GM21529 (cell line): Measurements from ENCODE around the gene FIBP.

Experiments used
- ATAC-seq: cut with Tn5 transposase; IDR thresholded peaks from one replicate; pipeline ENCODE4 v1.9.1; 2021; ENCODE audit not compliant: unreplicated experiment

The FIBP gene

DNA sequence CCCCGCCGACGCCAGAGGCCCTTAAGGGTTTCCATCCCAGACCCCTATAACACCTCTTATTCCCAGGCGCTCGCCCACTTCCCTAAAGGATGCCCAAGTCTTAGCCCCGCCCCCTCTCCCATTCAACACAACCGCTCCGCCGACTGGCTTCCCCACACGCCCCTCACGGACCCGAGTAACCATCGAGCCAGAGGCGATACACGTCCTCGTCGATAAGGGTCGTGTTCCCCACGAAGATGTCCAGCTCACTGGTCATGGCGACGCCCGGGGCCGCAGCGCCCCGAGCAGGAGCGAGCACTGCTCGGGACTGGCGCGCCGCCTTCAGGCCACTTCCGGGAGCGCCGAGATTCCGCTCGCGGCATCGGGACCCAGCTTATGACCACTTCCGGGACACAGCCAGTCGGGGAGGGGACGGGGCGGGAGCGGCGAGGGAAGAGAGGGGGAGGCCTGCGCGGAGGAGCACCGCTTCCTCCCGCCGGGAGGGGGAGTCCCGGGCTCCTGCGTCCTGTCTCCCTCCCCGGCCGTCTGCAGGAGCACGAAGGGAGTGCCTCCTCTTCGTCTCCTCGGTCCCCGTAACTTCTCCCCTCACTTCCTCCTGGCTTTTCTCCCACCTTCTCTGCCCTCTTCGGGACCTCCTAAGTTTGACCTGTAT, at the start of gene FIBP:
Gene FIBP, minus strand, starts transcription at position 309 of the 652 bp plus-strand sequence. Its CDS starts 53 bp downstream, at position 256.
- peak; percentile 50 for ATAC-seq

DNA sequence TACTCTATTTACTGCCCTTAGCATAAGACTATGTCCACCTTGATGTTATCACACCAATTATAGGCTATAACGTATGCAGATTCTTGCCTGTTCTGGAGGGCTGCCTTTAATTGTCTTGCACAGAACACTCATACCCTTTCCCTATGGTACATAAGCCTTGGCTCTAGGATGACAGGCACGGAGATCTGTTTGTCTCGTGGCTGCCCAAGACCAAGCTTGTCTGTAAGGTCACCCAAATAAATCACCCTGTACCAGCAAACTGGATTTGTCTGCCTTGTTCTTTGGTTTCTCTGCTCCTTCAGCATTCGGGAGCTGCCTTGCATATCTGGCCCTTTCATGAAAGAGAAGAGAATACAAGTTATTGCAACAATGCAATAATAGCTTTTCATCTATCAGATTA, 49.5 kb upstream of the FIBP start:
- no peak for ATAC-seq

DNA sequence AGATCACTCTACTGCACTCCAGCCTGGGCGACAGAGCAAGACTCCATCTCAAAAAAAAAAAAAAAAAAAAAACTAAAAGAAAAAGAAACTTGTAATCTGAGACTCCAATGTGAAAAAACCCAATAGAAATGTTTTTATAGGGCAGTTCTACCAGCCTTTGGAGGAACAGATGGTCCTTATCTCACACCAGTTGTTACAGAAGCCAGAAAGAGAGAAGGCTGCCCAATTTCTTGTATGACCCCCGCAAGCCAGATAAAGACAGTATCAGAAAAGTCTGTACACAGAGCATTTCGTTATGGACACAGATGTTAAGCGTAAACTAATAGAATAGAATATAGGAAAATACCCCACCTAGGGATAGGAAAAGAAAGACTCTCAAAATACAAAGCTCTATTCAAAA, 45.7 kb upstream of the FIBP start:
- ATAC-seq = no peak

DNA sequence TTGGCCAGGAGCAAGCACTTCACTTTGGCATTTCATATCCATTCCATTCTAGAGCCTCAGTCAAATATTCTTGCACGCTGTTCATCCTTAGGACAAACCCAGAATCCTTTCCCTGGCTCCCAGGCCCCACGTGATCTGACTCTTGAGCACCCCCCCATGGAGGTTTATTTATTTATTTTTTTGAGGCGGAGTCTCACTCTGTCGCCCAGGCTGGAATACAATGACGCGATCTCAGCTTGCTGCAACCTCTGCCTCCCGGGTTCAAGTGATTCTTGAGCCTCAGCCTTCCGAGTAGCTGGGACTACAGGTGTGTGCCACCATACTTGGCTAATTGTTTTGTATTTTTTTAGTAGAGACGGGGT, 44.3 kb upstream of the FIBP start:
- ATAC-seq = no peak

DNA sequence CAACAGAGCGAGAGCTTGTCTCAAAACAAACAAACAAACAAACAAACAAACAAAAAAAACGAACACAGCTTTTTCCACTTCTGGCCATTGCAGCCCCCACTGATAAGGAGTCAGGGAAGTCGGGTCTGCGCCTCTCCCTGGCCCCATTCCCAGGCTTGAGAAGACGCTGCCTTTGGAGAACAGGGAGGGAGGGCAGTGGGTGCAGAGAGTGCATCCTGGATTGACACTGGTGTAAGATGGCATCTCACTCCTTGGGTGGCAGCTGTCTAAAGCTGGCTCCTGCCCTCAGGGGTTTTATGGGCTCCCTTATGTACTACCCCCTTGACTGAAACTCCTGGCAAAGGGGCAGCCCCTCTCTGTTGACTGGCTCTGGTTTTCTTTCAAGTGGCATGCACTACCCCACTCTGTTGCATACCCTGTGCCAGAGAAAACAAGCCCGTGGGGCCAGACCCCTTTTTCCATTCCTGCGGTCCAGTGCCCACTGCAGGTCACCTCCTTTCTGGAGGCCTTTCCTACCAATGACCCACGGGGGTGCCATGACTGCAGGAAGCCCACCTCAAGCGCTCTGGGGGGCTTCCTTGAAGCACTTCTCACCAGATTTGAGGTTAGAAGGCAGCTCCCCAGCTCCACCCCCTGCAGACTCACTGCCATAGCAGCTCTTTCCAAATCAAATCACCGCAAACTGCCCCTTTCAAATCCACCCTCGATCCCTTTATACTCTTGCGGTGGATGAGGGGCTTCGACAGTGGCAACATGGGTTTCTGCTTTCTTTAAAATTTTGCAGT, 43.7 kb upstream of the FIBP start:
- no peak for ATAC-seq

DNA sequence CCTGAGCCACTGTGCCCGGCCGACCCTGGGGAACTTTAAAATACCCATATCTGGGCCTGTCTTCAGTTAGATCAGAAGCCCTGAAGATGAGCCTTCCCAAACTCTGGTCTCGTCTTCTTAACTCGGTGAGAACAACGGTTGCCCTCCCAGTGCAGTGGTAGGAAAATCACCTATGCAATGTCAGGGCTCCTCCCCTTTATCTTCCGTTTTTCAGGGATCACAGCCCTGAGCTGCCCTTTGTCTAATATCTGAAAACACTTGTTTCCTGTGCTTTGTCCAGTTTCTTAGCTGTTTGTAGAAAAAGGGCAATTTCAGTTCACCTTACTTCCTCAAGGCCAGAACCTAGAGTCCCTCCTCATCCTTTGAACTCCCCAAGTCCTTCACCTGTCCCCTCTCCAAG, 40.4 kb upstream of the FIBP start:
- ATAC-seq = no peak

DNA sequence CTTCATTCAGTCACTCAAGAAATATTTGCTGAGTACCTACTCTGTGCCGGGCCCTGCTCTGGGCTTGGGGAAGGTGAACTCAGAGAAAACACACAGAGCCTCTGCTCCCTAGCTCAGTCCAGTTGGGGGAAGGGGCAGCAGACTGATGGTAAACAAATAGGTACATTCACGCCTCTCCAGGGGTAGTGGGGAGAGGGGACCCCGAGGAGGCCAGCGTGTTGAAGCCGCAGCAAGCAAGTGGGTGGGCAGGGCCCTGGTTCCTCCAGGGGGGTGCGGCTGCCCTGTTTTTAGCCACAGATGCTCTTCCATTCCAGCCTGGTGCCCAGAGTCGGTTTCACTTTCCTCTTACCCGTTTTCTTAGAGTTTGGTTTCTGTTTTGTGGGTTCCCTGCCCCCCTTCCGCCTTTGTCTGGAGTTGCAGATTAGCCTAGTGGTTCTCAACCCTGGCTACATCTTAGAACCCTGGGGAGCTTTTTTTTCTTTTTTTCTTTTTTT, 39.7 kb upstream of the FIBP start:
- peak; percentile 84 for ATAC-seq

DNA sequence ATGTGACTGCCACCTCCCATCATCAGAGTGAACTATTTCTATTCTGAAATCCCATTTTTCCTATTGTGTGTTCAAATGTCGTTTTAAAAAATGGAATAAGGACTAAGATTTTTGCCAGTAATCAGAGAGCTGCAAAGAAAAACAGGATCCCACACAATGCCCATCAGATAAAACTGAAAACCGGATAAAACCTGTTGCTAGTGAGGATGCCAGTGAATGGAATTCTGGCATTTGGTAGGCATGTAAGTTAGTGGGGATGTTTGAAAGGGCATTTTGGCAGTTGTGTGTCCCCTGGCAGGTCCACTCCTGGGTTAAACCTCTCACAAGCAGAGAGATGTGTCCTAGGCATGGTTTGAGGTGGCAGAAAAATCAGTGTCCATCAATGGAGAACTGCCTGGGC, 37.1 kb upstream of the FIBP start:
- no peak for ATAC-seq

DNA sequence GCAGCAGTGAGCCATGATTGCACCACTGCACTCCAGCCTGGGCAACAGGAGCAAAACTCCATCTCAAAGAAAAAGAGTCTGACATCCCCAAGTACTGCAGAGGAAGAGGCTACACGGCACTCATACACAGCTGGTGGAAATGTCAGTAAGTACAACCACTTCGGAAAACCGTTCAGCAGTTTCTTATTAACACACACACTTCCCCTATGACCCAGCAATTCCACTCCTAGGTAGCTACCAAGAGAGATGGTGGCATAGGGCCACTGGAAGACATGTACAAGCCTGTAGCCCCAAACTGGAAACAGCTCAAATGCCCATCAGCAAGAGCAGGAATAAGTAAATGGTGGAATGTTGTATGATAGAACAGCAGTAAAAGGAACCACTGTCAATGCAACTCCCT, 34.3 kb upstream of the FIBP start:
- ATAC-seq = no peak

DNA sequence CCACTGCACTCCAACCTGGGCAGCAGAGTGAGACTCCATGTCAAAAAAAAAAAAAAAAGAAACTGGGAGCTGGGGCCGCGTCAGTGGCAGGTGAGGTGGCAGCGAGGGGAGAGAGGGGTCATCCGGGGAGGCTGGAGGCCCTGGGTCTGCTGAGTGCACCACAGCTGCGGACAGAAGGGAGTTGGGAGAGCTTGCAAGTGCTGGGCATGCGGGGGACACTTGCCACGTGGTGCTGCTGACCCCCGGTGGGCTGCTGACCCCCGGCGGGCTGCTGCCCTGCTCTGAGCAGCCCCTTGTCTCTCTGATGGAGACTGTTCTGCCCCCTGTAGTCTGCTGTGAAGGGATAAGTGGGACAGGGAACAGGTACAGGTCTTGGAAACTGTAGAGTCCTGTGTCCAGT, 33.6 kb upstream of the FIBP start:
- ATAC-seq = no peak

DNA sequence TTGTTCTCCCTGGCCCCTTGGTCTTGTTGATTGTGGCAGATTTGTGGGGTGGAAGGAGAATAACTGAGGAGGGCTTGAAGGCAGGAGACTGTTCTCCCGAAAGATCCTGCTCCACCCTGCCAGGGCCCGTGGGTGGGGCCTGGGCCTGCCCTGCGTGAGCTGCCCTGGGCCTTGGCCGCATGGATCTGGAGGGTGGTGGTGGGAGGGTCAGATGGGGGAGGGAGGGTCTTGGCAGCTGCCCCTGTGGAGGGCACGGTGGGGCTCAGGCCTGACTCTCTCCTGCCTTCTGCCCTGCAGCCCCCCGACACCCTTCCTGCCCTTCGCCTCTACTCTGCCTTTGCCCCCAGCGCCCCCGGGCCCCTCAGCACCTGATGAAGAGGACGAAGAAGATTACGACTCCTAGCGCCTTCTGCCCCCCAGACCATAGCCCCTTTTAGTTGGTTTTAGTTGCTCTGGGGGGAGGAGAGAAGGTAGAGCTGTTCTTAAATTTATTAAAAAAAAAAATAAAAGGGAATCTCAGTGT, 32.8 kb upstream of the FIBP start:
- ATAC-seq = no peak

DNA sequence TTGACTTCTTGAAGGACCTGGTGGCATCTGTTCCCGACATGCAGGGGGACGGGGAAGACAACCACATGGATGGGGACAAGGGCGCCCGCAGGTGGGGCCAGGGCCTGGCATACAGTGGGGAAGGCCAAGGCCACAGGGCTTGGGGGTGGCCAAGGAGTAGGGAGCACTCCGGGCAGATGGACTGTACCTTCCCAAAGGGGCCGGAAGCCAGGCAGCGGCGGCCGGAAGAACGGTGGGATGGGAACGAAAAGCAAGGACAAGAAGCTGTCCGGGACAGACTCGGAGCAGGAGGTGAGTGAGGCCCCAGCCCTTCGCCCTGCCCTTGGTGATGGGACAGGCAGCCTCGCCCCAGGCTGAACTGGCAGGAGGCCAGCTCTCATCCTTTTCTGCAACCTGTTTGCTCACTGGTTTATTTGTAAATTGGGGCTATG, 32.1 kb upstream of the FIBP start:
- no peak for ATAC-seq

DNA sequence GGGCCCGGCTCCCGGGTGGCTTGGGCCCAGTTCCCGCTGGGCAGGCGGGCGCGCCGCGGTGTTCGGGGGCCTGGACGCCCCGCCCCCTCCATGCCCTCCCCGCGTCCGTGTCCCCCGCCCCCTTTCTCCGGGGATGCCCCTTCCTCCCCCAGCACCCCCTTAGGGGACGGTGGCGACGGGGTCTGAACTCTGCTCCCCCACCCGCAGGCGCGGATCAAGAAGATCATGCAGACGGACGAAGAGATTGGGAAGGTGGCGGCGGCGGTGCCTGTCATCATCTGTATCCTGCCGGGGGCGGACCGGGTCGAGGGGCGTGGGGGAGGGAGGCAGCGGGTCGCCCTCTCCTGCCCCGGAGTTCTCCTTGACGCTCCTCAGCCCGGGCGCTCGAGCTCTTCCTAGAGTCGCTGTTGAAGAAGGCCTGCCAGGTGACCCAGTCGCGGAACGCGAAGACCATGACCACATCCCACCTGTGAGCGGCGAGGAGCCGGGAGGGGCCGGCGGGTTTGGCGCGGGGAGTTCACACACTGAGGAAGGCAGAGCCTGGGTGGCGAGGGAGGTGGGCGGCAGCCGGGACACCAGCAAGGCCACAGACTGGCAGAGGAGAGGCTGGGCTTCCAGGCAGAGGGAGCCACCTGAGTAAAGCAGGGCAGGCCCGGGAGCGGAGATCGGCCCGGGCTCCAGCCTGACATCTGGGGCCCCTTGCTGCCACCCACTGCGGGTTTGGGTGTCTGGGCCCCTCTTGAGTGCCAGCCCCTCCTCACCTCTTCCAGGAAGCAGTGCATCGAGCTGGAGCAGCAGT, 31.5 kb upstream of the FIBP start:
- ATAC-seq = peak; percentile 43

DNA sequence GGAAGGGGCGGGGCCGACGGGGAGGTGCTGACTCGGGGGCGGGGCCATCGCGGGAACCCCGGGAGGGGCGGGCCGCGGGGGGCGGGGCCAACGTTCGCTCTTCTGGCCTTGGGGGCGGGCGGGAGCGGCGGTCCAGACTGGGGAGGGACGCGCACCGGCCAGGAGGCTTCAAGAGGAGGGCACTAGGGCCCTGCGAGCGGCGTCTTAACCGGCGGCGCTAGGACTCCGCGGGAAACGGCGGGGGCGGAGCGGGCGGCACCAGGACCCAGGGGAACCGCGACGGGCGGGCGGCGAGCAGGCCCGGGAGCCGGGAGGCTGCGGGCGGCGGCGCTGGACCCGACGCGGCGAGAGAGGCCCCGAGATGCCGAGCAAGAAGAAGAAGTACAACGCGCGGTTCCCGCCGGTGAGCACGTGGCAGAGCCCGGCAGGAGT, 30.9 kb upstream of the FIBP start, which contains the start of gene DRAP1:
Gene DRAP1, plus strand, starts transcription at position 286 of the 432 bp plus-strand sequence. Its CDS starts 76 bp downstream, at position 362.
- ATAC-seq = peak; percentile 83

DNA sequence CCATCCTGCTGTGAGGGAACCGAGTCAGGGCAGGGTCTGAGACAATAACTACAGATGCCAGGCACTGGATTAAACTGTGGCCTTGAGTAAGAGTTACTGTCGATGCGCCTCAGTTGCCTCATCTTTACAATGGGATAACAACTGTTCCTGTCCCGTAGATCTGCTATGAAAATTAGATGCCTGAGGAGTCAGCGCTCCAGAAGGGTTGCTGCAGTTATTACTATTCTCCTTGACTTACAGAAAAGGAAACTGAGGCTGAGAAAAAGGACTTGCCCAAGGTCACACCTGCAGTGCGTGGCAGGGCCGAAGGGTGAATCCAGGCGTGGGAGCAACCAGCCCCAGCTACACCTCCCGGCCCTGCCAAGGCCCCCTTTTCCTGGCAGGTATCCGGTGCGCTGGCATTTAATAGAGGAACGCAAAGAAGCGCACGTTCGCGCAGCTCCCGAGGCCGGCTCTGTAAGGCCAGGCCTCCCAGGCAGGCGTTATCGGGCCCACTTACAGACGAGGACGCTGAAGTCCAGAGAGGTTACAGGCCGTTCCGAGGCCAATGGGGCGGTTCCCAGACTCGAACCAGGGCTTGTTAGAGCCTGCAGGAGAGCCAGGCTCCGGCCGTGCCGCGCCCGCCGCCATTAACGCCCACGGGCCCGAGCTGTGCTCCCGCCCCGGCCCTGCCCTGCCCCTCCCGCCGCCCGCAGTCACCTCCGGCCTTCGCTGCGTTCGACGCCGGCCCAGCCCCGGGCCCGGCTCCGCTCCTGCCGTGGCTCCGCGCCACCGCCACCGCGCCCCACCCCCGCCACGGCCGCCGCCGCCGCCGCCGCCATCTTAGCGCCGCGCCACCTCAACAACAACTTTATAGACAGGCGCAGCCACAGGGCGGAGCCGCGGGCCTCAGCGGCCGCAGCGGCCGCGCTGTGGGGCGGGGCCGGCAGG, 30.2 kb upstream of the FIBP start, which contains the start of gene C11orf68:
Gene C11orf68, minus strand, starts transcription at position 852 of the 930 bp plus-strand sequence. Its CDS starts 31 bp downstream, at position 821.
- peak; percentile 57 for ATAC-seq

DNA sequence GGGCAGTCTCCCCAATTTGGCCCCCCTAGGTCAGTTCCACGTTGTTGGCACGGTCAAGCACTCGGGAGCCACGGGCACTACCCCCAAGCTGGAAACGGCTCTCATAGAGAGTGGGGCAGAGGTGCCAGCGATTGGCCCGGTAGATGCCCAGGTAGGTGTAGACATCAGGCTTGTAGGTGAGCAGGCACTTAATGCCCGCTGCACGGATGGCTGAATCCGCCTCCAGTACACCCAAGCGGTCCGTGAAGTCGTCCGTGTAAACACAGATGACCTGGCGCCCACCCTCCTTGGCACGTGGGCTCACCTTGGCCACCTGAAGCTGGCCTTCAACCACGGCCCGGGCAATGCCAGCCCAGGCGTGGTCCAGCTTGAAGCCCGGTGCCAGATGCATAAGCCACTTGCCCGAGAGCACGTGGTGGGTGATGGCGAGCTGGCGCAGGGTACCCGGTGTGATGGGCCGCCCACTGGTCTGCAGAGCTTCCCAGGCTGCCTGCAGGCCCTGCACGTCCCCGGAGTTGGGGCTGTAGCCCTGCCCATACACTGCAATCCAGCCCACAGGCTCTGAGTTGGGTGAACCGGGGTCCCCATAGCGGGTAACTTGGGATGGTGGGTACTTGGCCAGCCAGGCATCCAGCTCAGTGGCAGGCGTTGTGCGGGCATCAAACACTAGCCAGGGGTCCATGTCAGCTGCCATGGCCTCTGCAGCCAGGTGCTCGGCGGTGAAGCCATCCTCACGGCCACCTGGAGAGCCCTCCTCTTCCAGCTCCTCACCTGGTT, 29.4 kb upstream of the FIBP start:
- ATAC-seq = no peak

DNA sequence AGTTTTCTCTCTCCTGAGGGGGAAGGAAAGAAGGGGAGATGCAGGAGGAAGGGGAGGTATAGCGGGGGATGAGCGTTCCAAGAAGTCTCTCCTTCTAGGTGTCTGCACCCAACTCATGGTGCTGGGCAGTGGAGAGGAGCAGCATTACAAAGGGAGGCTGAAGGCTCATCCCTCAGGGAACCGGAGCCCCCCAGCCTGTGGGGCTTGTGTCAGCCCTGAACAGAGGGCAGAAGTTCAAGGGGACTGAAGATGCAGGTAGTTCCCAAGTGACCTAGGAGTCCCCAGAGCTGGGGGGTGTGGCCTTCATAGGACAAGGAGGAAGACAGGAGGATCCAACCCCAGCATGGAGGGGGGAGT, 28.8 kb upstream of the FIBP start:
- ATAC-seq = no peak

DNA sequence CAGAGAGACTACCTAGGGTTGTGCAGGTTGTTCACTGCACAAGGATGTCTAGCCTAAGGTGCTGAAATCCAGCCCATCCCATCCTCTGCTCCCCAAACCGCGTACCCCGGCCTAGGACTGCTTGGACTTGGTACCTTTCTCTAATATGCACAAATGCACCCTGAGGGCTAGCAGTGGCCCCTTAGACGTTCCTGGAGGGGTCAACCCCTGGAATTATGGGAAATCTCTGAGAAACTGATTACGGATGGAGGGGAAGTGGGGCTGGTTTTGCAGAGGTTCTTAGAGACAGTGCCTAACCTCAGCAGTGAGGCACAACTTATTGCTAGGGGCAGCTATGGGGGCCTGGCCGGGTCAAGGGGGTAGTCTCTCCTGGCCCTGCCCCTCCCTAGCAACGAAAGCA, 28.1 kb upstream of the FIBP start:
- no peak for ATAC-seq

DNA sequence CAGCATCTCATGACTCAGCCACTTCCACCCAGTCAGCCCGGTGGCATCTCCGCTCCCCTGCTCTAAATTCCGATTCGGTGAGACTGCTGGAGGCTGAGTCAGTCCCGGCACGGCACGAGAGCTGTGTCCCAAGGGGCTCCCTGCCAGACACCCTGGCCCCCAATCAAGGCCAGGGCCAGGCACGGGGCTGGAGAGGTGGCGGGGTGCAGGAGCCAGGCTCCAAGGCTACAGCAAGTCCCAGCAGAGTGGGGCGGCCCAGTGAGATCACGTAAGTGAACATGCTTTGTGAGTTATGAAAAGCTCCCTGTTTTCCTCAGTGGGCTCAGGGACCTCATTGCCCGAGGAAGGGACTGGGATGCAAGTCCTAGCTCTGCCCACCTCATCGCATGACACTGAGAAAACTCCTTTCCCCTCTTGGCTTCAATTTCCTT, 27.6 kb upstream of the FIBP start:
- no peak for ATAC-seq
